BLaER1 treated with 17β-estradiol and CSF1 and Interleukin-3, amounts not matched to agents 10 nM and 100 nM (cell line): ENCODE data around the gene ZMYND15.

Experiments used
- H3K27ac ChIP-seq, 11 experiments: shearing (Covaris generic); formaldehyde crosslinking; 2 replicates each; pipeline ENCODE4 v1.8.1; 2022
- H3K27me3 ChIP-seq, 11 experiments: shearing (Covaris generic); formaldehyde crosslinking; 2 replicates each; pipeline ENCODE4 v1.8.1; 2022
- H3K36me3 ChIP-seq, 11 experiments: shearing (Covaris generic); formaldehyde crosslinking; 2 replicates each; pipeline ENCODE4 v1.8.1; 2022
- H3K4me1 ChIP-seq, 10 experiments: shearing (Covaris generic); formaldehyde crosslinking; 2 replicates each; pipeline ENCODE4 v1.8.1; 2022
- H3K4me2 ChIP-seq, 11 experiments: shearing (Covaris generic); formaldehyde crosslinking; 2 replicates each; pipeline ENCODE4 v1.8.1; 2022
- H3K4me3 ChIP-seq, 10 experiments: shearing (Covaris generic); formaldehyde crosslinking; 2 replicates each; pipeline ENCODE4 v1.8.1; 2022
- H3K9ac ChIP-seq, 11 experiments: shearing (Covaris generic); formaldehyde crosslinking; 2 replicates each; pipeline ENCODE4 v1.8.1; 2022
- H3K9me3 ChIP-seq, 11 experiments: shearing (Covaris generic); formaldehyde crosslinking; replicated peaks in 1 of 11; 2 replicates each; pipeline ENCODE4 v1.8.1; 2022
- H4K20me1 ChIP-seq, 11 experiments: shearing (Covaris generic); formaldehyde crosslinking; 2 replicates each; pipeline ENCODE4 v1.8.1; 2022
- Cebpa-rat ChIP-seq, 11 experiments: shearing (Covaris generic); IDR thresholded peaks; 2 replicates each; pipeline ENCODE4 v1.8.1; 2022

ZMYND15 gene

GRCh38 chr17:4768298-4768697, 28.7 kb downstream of the ZMYND15 start:
- no peaks in the 10 kb centered on the region for H4K20me1 ChIP-seq
- no peak for TF ChIP-seq Cebpa-rat (IDR thresholded peaks at IDR 0.05)
- peaks cover 52 to 100% (median 83%) of the 10 kb centered on the region in 10 experiments for H3K4me1 ChIP-seq
- H3K9ac ChIP-seq = peak overlapping the region in 5 of 11 experiments; percentile 45 to 94 (median 82); a peak in 8 of 22 replicates
- H3K4me3 ChIP-seq = no peak overlapping the region
- H3K36me3 ChIP-seq = no peaks in the 10 kb centered on the region
- H3K4me2 ChIP-seq = peak overlapping the region in 6 of 11 experiments; percentile 39 to 87 (median 78); a peak in 10 of 22 replicates
- H3K27me3 ChIP-seq = no peaks in the 10 kb centered on the region
- no peaks in the 10 kb centered on the region for H3K9me3 ChIP-seq
- H3K27ac ChIP-seq = peak overlapping the region in 6 of 11 experiments; percentile 83 to 98 (median 95); a peak in 13 of 22 replicates

DNA sequence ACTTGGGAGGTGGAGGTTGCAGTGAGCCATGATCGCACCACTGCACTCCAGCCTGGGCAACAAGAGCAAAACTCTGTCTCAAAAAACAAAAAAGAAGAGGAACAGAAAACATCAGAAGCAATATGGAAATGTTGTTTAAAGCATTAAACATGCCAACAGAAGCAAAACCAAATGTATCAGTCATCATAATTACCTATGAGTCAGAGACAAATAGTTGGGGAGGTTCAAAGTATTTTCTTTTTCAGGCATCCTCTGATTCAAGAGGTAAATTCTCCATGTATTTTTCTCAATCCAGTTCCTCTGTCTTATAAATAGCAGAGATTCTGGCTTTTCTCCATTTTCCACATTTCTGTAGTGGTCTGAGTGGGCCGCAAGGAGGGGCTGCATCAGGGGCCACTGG, 30.0 kb downstream of the ZMYND15 start:
- peak overlapping the region in 6 of 11 experiments; percentile 27 to 98 (median 95); a peak in 9 of 22 replicates for H3K27ac ChIP-seq
- no peaks in the 10 kb centered on the region for H4K20me1 ChIP-seq
- peak overlapping the region in 6 of 11 experiments; percentile 28 to 87 (median 76); a peak in 10 of 22 replicates for H3K4me2 ChIP-seq
- no peak for TF ChIP-seq Cebpa-rat (IDR thresholded peaks at IDR 0.05)
- peaks cover 57 to 100% (median 84%) of the 10 kb centered on the region in 10 experiments for H3K4me1 ChIP-seq
- no peaks in the 10 kb centered on the region for H3K36me3 ChIP-seq
- H3K4me3 ChIP-seq = no peak overlapping the region
- H3K9me3 ChIP-seq = no peaks in the 10 kb centered on the region
- H3K27me3 ChIP-seq = no peaks in the 10 kb centered on the region
- H3K9ac ChIP-seq = no peak overlapping the region

DNA sequence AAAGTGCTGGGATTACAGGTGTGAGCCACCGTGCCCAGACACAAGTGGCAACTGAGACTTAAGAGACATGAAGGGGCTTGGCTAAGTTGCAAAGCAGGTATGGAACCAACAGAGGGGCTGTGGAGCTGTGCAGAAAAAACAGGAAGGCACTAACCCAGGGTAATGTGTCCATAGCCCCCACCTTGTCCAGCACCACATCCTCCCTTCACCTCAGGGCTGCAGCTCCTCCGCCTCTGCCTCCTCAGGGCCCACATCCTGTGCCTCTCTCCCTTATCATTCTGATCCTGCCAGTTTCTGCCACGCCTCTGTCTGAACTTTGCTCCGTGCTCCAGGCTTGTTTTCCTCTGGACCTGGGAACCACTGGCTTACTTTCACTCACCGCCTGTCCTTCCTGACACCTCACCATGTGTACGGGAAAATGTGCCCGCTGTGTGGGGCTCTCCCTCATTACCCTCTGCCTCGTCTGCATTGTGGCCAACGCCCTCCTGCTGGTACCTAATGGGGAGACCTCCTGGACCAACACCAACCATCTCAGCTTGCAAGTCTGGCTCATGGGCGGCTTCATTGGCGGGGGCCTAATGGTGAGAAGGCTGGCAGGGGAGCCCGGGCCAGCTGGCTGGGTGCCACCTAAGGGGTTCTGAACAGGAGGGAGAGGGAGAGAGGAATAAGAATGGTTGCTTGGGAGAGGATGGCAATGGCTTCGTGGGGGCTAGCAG, 32.0 kb downstream of the ZMYND15 start, which contains the start of gene TM4SF5:
TSS of gene TM4SF5 (plus strand) at position 368 of the 716 bp plus-strand sequence. CDS start at position 405, 37 bp downstream.
- H4K20me1 ChIP-seq = no peaks in the 10 kb centered on the region
- TF ChIP-seq Cebpa-rat (IDR thresholded peaks at IDR 0.05) = no peak
- H3K4me1 ChIP-seq = peaks cover 65 to 100% (median 82%) of the 10 kb centered on the region in 10 experiments
- H3K9ac ChIP-seq = peak within 1 kb of the TSS in 6 of 11 experiments; percentile 20 to 50 (median 33); a peak in 11 of 22 replicates
- no peak within 1 kb of the TSS for H3K4me3 ChIP-seq
- H3K4me2 ChIP-seq = peak within 1 kb of the TSS; percentile 53 to 89 (median 82)
- H3K36me3 ChIP-seq = no peaks in the 10 kb centered on the region
- H3K9me3 ChIP-seq = no peaks in the 10 kb centered on the region
- H3K27ac ChIP-seq = peak within 1 kb of the TSS; percentile 85 to 98 (median 92); a peak in 21 of 22 replicates
- no peaks in the 10 kb centered on the region for H3K27me3 ChIP-seq

DNA sequence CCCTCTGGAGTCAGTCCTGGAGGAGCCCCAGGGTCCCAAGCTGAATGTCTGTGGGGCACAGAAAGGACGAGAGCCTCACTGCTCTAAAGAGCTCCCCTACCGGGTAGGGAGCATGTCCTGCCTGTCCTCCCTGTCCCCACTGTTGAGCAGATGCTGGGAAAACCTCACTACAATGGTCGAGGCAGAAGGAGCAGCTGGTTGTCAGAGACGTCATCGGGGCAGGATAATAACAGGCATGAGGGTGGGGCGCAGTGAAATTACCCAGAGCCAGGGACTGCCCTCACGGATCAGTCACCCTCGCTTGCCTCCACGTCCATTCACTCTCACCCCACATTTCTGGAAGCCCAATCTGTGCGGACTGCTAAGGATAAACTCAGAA, 32.6 kb downstream of the ZMYND15 start:
- Histone ChIP-seq H3K4me2 (peak overlapping the region; percentile 53 to 89 (median 82)), H4K20me1 (no peaks in the 10 kb centered on the region), H3K9ac (peak overlapping the region in 5 of 11 experiments; percentile 20 to 50 (median 32); a peak in 8 of 22 replicates), H3K4me3 (no peak overlapping the region), H3K36me3 (no peaks in the 10 kb centered on the region), H3K27ac (peak overlapping the region in 9 of 11 experiments; percentile 85 to 96 (median 88); a peak in 20 of 22 replicates), H3K27me3 (no peaks in the 10 kb centered on the region), H3K4me1 (peaks cover 65 to 100% (median 79%) of the 10 kb centered on the region in 10 experiments), H3K9me3 (no peaks in the 10 kb centered on the region)
- TF ChIP-seq Cebpa-rat (IDR thresholded peaks at IDR 0.05) = no peak

DNA sequence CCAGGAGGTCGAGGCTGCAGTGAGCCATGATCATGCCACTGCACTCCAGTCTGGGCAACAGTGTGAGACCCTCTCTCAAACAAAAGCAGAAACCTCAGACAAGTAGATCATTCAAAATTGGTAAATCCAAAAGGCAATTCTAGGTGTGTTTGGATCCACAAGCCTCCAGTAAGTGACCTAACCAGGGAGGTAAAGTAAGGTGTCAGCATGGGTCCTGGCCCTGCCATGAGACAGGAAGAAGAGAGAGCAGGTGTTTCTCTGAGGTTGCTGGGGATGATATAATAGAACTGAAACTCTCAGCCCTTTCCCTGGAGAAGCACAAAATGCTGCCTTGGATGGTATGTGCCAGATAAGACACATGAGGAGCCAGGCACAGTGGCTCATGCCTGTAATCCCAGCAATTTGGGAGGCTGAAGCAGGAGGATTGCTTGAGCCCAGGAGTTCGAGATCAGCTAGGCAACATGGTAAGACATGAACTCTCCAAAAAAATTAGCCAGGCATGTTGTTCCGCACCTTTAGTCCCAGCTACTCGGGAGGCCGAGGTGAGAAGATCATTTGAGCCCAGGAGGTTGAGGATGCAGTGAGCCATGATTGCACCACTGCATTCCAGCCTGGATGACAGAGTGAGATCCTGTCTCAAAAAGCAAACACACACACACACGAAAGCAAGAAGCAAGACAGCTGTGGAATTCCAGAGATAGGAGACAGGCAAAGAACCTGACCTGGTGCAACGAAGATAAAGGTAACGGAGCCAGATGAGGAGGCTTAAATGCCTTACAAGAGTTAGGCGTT, 38.5 kb downstream of the ZMYND15 start:
- no peak overlapping the region for H3K4me3 ChIP-seq
- no peak for TF ChIP-seq Cebpa-rat (IDR thresholded peaks at IDR 0.05)
- H3K27me3 ChIP-seq = peaks cover 11 to 13% (median 12%) of the 10 kb centered on the region in 11 experiments
- no peaks in the 10 kb centered on the region for H4K20me1 ChIP-seq
- no peaks in the 10 kb centered on the region for H3K9me3 ChIP-seq
- peak overlapping the region in 7 of 11 experiments; percentile 3 to 54 (median 24); a peak in 6 of 22 replicates for H3K4me2 ChIP-seq
- no peak overlapping the region for H3K27ac ChIP-seq
- H3K4me1 ChIP-seq = peaks cover 28 to 55% (median 48%) of the 10 kb centered on the region in 10 experiments
- no peak overlapping the region for H3K9ac ChIP-seq
- H3K36me3 ChIP-seq = no peaks in the 10 kb centered on the region

DNA sequence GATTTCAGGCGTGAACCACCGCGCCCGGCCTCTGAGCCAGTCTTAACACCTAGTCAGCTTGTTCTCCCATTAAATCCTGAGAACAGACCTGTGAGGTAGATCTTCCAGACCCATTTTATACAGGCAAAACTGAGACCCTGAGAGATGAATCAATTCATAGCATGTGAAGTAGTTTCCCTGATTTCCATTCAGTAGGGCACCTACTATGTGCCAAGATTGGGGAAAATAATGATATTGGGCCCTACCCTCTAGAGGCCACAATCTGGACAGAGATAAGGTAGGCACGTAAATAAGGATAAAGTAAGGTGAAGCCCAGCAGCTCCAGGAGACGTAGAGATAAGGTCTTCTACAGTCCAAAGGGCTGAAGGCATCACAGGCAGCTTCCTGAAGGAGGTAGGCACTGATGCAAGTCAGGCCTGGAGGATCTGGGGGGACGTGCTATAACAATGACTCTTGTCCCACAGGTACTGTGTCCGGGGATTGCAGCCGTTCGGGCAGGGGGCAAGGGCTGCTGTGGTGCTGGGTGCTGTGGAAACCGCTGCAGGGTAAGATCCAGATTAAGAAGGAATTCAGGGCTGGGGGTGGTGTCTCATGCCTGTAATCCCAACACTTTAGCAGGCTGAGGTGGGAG, 40.8 kb downstream of the ZMYND15 start:
- Histone ChIP-seq H3K36me3 (no peaks in the 10 kb centered on the region), H4K20me1 (peaks cover 0 to 3% (median 0%) of the 10 kb centered on the region in 11 experiments; a peak in 1 of 22 replicates), H3K4me3 (no peak overlapping the region)

DNA sequence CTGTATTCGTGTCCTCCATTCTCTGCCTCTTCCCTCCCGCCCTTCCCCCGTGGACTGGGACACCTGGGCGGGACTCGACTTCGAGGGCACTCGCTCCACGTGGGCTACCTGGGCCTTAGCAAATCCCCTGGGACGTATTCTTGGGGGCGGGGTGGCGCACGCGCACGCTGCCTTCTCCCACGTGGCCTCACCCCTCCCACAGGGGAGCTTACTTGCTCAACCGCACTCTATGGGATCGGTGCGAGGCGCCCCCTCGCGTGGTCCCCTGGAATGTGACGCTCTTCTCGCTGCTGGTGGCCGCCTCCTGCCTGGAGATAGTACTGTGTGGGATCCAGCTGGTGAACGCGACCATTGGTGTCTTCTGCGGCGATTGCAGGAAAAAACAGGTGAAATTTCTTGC, 43.0 kb downstream of the ZMYND15 start:
- Histone ChIP-seq H3K9ac (no peak overlapping the region), H3K4me2 (no peak overlapping the region), H3K9me3 (no peaks in the 10 kb centered on the region), H3K4me1 (peaks cover 26 to 36% (median 29%) of the 10 kb centered on the region in 10 experiments), H3K4me3 (no peak overlapping the region), H3K36me3 (no peaks in the 10 kb centered on the region), H3K27ac (no peak overlapping the region), H3K27me3 (peaks cover 45 to 58% (median 57%) of the 10 kb centered on the region in 11 experiments), H4K20me1 (peaks cover 0 to 10% (median 0%) of the 10 kb centered on the region in 11 experiments; a peak in 4 of 22 replicates)
- TF ChIP-seq Cebpa-rat (IDR thresholded peaks at IDR 0.05) = no peak

More for the DNA sequence above, 40.8 kb downstream of the ZMYND15 start:
- no peak for TF ChIP-seq Cebpa-rat (IDR thresholded peaks at IDR 0.05)
- no peak overlapping the region for H3K4me2 ChIP-seq
- peaks cover 34 to 36% (median 34%) of the 10 kb centered on the region in 11 experiments for H3K27me3 ChIP-seq
- H3K27ac ChIP-seq = no peak overlapping the region
- H3K4me1 ChIP-seq = peaks cover 20 to 36% (median 28%) of the 10 kb centered on the region in 10 experiments
- no peaks in the 10 kb centered on the region for H3K9me3 ChIP-seq
- H3K9ac ChIP-seq = no peak overlapping the region

DNA sequence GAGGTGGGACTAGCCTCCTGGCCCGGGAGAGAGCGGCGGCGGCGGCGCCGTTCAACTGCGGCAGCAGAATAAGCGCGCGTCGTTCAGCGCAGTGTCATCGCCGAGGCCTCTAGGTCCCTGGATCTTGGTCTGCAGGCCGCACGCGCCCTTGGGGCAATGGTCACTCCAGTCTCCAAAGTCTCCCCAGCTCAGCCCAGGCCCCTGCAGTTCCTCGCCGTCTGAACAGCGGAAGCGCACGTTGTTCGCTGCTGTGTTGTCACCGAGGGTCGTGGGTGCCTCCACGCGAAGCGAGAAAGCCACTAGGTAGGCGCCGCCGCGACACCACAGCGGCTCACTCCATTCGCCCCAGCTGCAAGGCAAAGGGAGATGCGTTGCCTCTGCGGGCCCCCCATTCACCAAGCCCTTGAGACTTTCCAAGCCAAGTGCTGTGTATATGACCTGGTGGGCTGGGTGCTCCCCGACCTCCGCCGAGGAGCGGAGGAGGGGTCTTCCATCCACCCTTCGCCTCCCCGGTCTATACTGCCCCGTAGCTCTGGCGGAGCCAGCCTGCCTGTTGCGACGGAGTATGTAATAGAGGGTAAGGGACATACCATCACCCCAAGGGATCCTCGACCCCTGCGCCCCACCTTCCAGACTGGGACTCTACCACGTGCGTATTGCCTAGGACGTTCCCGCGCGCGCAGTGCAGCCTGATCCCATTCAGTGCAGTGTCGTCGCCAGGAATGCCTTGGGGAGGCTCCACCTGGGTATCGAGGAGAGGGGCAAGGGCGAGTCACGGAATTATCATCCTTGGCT, 45.9 kb downstream of the ZMYND15 start:
- Histone ChIP-seq H4K20me1 (peaks cover 0 to 24% (median 9%) of the 10 kb centered on the region in 11 experiments; a peak in 11 of 22 replicates), H3K27me3 (peaks cover 45 to 80% (median 77%) of the 10 kb centered on the region in 11 experiments), H3K36me3 (no peaks in the 10 kb centered on the region), H3K9ac (peak overlapping the region in 2 of 11 experiments; percentile 36 to 49; a peak in 3 of 22 replicates), H3K4me1 (peaks cover 39 to 49% (median 44%) of the 10 kb centered on the region in 10 experiments), H3K27ac (peak overlapping the region in 2 of 11 experiments; percentile 7 to 30; a peak in 1 of 22 replicates), H3K4me3 (peak overlapping the region in 5 of 10 experiments; percentile 23 to 47 (median 27); a peak in 12 of 20 replicates), H3K4me2 (peak overlapping the region; percentile 28 to 100 (median 51); a peak in 17 of 22 replicates), H3K9me3 (no peaks in the 10 kb centered on the region)
- TF ChIP-seq Cebpa-rat (IDR thresholded peaks at IDR 0.05) = no peak
